ENCODE results near the gene DNAJA2.
"Not testable (repeated sequence)": the region's sequence is repeated elsewhere in the genome, so short reads cannot be mapped to it uniquely, and the experiment has no call there.

The DNAJA2 gene

DNA sequence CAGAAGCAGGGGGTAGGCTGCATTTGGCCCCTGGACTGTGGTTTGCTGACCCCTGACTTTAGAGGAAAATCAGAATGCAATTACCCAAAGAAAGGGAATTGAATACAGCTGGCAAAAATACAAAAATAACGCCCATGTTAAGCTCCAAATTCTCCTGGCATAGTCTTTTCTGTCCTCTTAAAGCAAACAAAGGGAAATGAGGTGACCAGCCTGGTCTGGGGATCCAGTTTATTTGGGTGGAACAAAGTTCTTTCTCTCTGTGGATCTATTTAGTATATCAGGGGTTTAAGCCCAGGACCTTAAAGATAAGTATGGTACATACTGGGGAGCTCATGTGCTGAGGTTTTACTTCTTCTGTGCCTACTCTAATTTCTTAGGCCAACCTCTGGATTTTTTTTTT, 23.5 kb downstream of the DNAJA2 start:
- H3K4me3 ChIP-seq (ENCODE audit: control insufficient read depth, low read depth, low read length): no peak overlapping the region
- DNase-seq (ENCODE audit: low read depth): no peak
- TF ChIP-seq, protein P1, sequence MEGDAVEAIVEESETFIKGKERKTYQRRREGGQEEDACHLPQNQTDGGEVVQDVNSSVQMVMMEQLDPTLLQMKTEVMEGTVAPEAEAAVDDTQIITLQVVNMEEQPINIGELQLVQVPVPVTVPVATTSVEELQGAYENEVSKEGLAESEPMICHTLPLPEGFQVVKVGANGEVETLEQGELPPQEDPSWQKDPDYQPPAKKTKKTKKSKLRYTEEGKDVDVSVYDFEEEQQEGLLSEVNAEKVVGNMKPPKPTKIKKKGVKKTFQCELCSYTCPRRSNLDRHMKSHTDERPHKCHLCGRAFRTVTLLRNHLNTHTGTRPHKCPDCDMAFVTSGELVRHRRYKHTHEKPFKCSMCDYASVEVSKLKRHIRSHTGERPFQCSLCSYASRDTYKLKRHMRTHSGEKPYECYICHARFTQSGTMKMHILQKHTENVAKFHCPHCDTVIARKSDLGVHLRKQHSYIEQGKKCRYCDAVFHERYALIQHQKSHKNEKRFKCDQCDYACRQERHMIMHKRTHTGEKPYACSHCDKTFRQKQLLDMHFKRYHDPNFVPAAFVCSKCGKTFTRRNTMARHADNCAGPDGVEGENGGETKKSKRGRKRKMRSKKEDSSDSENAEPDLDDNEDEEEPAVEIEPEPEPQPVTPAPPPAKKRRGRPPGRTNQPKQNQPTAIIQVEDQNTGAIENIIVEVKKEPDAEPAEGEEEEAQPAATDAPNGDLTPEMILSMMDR (IDR thresholded peaks at IDR 0.05; ENCODE audit: control insufficient read depth, insufficient read depth, low read depth, low read length, missing control alignments): no peak

DNA sequence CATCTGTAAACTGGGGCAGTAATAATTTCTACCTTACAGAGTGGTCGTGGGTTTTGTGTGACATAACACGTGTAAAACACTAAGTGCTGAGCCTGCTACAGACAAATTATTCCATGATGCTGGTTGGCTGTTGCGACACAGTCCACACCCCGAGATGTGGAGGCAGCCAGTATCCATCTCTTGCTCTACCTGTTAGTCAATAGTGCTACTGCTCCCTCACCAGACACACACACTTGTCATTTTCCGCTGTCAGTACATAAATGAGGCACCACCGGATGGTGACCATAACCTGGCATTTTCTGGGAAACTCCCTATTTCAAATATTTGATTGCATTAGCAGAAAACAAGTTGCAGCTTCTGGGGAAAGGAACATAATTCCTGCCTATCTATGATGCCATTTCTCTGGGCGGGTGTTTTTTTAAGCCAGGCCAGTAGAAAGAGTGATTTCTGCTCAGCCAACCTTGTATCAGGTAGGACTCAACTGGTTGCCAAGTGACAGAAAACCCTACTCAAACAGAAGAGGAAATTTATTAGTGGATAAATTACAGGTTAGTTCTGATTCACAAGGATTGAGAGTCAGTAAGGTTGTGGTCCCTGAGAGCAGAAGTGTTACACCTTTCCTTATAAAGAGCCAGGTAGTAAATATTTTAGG, 24.1 kb downstream of the DNAJA2 start:
- H3K4me3 ChIP-seq (ENCODE audit: control insufficient read depth, low read depth, low read length): no peak overlapping the region
- TF ChIP-seq, protein P1 (IDR thresholded peaks at IDR 0.05; ENCODE audit: control insufficient read depth, insufficient read depth, low read depth, low read length, missing control alignments): no peak
- no peak for DNase-seq (ENCODE audit: low read depth)

DNA sequence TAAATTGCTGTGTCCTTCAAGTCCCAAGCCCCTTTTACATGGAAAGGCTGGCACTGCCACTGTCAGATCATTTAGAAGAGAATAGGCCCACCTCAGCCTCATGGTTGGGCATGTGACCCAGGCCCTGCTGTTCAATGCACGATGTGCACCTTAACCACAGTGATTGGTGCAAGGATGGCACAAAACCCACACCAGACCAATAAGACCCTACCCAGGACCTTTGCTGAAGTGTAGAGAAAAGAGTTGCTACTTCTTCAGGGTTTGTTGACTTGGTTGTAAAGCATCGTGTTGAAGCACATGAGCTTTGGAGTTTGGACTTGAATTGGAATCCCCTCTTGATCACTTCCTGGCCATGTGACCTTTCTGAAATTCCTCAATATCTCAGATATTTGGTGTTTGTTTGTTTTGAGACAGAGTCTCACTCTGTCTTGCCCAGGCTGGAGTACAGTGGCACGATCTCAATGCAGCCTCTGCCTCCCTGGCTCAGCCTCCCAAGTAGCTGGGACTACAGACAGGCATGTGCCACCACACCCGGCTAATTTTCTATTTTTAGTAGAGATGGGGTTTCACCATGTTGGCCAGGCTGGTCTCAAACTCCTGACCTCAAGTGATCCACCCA, 24.8 kb downstream of the DNAJA2 start:
- H3K4me3 ChIP-seq (ENCODE audit: control insufficient read depth, low read depth, low read length): no peak overlapping the region
- no peak for DNase-seq (ENCODE audit: low read depth)
- TF ChIP-seq, protein P1 (IDR thresholded peaks at IDR 0.05; ENCODE audit: control insufficient read depth, insufficient read depth, low read depth, low read length, missing control alignments): no peak

DNA sequence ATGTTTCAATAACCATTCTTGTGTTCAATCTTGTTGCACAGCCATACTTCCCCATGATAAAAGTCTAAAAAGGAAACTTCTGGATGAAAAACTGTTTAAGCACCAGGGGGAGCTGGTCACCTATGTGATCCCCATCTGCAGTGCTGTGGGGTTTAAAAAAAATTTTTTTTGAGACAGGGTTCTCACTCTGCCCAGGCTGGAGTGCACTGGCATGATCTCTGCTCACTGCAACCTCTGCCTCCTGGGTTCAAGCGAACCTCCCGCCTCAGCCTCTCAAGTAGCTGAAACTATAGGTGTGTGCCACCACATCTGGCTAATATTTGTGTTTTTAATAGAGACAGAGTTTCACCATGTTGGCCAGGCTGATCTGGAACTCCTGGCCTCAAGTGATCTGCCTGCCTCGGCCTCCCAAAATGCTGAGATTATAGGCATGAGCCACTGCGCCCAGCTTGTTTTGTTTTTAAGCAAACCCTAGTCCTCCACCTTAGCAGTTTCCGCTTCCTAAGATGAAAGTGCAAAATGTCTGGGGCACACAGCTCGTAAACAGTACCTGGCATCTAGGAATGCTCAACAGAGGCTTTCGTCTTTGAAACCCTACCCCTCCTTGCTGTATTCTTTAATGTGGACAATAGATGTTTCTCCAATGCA, 25.4 kb downstream of the DNAJA2 start:
- H3K4me3 ChIP-seq (ENCODE audit: control insufficient read depth, low read depth, low read length): no peak overlapping the region
- TF ChIP-seq, protein P1 (IDR thresholded peaks at IDR 0.05; ENCODE audit: control insufficient read depth, insufficient read depth, low read depth, low read length, missing control alignments): peak; percentile 61
- DNase-seq (ENCODE audit: low read depth): no peak

DNA sequence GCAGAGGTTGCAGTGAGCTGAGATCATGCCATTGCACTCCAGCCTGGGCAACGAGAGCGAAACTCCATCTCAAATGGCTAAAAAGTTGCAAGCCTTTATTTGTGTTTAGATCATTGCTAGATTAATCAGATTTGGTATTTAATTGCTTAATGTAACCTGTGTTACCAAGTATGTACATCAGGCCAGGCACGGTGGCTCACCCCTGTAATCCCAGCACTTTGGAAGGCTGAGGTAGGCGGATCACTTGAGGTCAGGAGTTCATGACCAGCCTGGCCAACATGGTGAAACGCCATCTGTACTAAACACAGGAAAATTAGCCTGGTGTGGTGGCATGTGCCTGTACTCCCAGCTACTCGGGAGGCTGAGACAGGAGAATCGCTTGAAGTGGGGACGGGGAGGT, 28.8 kb downstream of the DNAJA2 start:
- not testable (repeated sequence) for DNase-seq (ENCODE audit: low read depth)

DNA sequence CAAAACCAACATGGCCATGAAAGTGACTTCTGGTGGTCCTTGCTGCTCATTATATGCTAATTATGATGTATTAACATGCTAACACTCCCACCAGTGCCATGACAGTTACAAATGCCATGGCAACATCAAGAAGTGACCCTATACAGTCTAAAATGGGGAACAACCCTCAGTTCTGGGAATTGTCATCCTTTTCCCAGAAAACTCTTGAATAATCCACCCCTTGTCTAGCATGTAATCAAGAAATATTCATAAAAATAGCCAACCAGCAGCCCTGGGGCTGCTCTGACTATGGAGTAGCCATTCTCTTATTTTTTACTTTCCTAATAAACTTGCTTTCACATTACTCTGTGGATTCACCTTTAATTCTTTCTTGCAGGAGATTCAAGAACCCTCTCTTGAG, 35.9 kb downstream of the DNAJA2 start:
- DNase-seq (ENCODE audit: low read depth): no peak
- no peak overlapping the region for H3K4me3 ChIP-seq (ENCODE audit: control insufficient read depth, low read depth, low read length)
- TF ChIP-seq, protein P1 (IDR thresholded peaks at IDR 0.05; ENCODE audit: control insufficient read depth, insufficient read depth, low read depth, low read length, missing control alignments): no peak

More for the DNA sequence above, 28.8 kb downstream of the DNAJA2 start:
- H3K4me3 ChIP-seq (ENCODE audit: control insufficient read depth, low read depth, low read length): not testable (repeated sequence)

DNA sequence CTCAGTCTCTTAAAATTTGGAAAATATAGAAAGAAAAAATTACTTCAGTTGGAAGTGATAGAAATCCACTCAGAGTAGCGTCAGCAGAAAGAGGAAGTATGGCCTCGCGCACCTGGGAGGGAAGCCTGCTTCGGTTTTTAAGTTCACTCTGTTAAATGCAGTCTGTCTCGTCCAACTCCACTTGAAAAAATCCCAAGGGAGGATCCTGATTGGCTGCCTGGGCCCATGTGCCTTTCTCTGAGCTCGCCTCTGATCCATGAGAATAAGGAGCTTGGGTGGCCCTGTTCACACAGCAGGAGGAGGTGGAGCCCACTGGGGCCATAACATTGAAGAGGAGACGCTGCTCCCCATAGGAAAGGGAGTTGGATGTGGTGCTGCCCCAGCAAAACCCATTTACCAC, 40.7 kb downstream of the DNAJA2 start:
- TF ChIP-seq, protein P1 (IDR thresholded peaks at IDR 0.05; ENCODE audit: control insufficient read depth, insufficient read depth, low read depth, low read length, missing control alignments): no peak
- no peak overlapping the region for H3K4me3 ChIP-seq (ENCODE audit: control insufficient read depth, low read depth, low read length)
- DNase-seq (ENCODE audit: low read depth): no peak

Data from AG09309 (cell line).